ENCODE measurements around the gene TBC1D32.
"Not testable (repeated sequence)": the region's sequence is repeated elsewhere in the genome, so short reads cannot be mapped to it uniquely, and the experiment has no call there.

Gene TBC1D32

GRCh38 chr6:121334299-121335086 lies at the start of gene TBC1D32:
TSS of gene TBC1D32 (minus strand) at chr6:121334480. CDS start at chr6:121334430, 50 bp downstream.
- DNase-seq (ENCODE audit: low read depth in 2 of 2) = peak; percentile 62 to 65

GRCh38 chr6:121383478-121383877 lies 49.2 kb upstream of the TBC1D32 start:
- DNase-seq (ENCODE audit: low read depth in 2 of 2) = no peak

- DNase-seq (ENCODE audit: low read depth in 2 of 2) = no peak
These were observed 48.3 kb upstream of the TBC1D32 start for GRCh38 chr6:121382467-121383121.

- DNase-seq (ENCODE audit: low read depth in 2 of 2) = no peak
These were observed 42.1 kb upstream of the TBC1D32 start for GRCh38 chr6:121376411-121376810.

GRCh38 chr6:121374219-121374618 lies 39.9 kb upstream of the TBC1D32 start:
- not testable (repeated sequence) for DNase-seq (ENCODE audit: low read depth in 2 of 2)

- no peak for DNase-seq (ENCODE audit: low read depth in 2 of 2)
These were observed 31.5 kb upstream of the TBC1D32 start for GRCh38 chr6:121365536-121366521.

- DNase-seq (ENCODE audit: low read depth in 2 of 2) = no peak
These were observed 22.3 kb upstream of the TBC1D32 start for GRCh38 chr6:121356575-121356974.

- no peak for DNase-seq (ENCODE audit: low read depth in 2 of 2)
These were observed 20.5 kb upstream of the TBC1D32 start for GRCh38 chr6:121354764-121355163.

GRCh38 chr6:121352941-121353340 lies 18.7 kb upstream of the TBC1D32 start:
- DNase-seq (ENCODE audit: low read depth in 2 of 2) = no peak

GRCh38 chr6:121351916-121352315 lies 17.6 kb upstream of the TBC1D32 start:
- no peak for DNase-seq (ENCODE audit: low read depth in 2 of 2)

GRCh38 chr6:121349596-121349995 lies 15.3 kb upstream of the TBC1D32 start:
- DNase-seq (ENCODE audit: low read depth in 2 of 2) = no peak

- no peak for DNase-seq (ENCODE audit: low read depth in 2 of 2)
These were observed 13.2 kb upstream of the TBC1D32 start for GRCh38 chr6:121347484-121347883.

GRCh38 chr6:121344539-121344938 lies 10.3 kb upstream of the TBC1D32 start:
- no peak for DNase-seq (ENCODE audit: low read depth in 2 of 2)

GRCh38 chr6:121339639-121340226 lies 5.5 kb upstream of the TBC1D32 start:
- no peak for DNase-seq (ENCODE audit: low read depth in 2 of 2)

GRCh38 chr6:121338956-121339355 lies 4.7 kb upstream of the TBC1D32 start:
- no peak for DNase-seq (ENCODE audit: low read depth in 2 of 2)

- no peak for DNase-seq (ENCODE audit: low read depth in 2 of 2)
These were observed 4.1 kb upstream of the TBC1D32 start for GRCh38 chr6:121338366-121338765.

GRCh38 chr6:121335087-121336008 lies 1.1 kb upstream of the TBC1D32 start:
- DNase-seq (ENCODE audit: low read depth in 2 of 2) = no peak

- not testable (repeated sequence) for DNase-seq (ENCODE audit: low read depth in 2 of 2)
These were observed 586 bp downstream of the TBC1D32 start for GRCh38 chr6:121333694-121334093.

GRCh38 chr6:121333196-121333595 lies 1.1 kb downstream of the TBC1D32 start:
- DNase-seq (ENCODE audit: low read depth in 2 of 2) = no peak

GRCh38 chr6:121330516-121330915 lies 3.8 kb downstream of the TBC1D32 start:
- no peak for DNase-seq (ENCODE audit: low read depth in 2 of 2)

GRCh38 chr6:121321282-121321681 lies 13.0 kb downstream of the TBC1D32 start:
- DNase-seq (ENCODE audit: low read depth in 2 of 2) = no peak
